Nephron (organoid): ENCODE data around the gene GUK1.

Experiments used
- H3K27ac Mint-ChIP-seq, 3 experiments: 2 replicates each; pipeline ENCODE4 v1.8.0; 2020; ENCODE audit warnings: mixed read lengths in 3 of 3, mild to moderate bottlenecking in 2 of 3, moderate library complexity in 1 of 3
- H3K27me3 Mint-ChIP-seq: 2 replicates; pipeline ENCODE4 v1.8.0; 2021; ENCODE audit warnings: low read depth, mild to moderate bottlenecking, moderate library complexity, mixed read lengths
- H3K36me3 Mint-ChIP-seq: 2 replicates; pipeline ENCODE4 v1.8.0; 2020; ENCODE audit warnings: low read depth, mixed read lengths
- H3K4me1 Mint-ChIP-seq: 2 replicates; pipeline ENCODE4 v1.8.0; 2020; ENCODE audit warnings: mixed read lengths
- H3K4me3 Mint-ChIP-seq, 3 experiments: 2 replicates each; pipeline ENCODE4 v1.8.0; 2020; ENCODE audit warnings: mild to moderate bottlenecking in 3 of 3, mixed read lengths in 3 of 3, moderate library complexity in 2 of 3
- H3K9me3 Mint-ChIP-seq: 2 replicates; pipeline ENCODE4 v1.8.0; 2020; ENCODE audit warnings: mixed read lengths
- CTCF ChIP-seq, 3 experiments: fragments of 200-600 bp; sonication (generic); IDR thresholded peaks; one replicate each; pipeline ENCODE4 v1.5.0; 2021; ENCODE audit warnings: antibody characterized with exemption in 3 of 3; ENCODE audit not compliant: unreplicated experiment in 3 of 3

The GUK1 gene

GRCh38 chr1:228107636-228108035 is 32.4 kb upstream of the GUK1 start:
- TF ChIP-seq CTCF (IDR thresholded peaks at IDR 0.05; ENCODE audit: unreplicated experiment in 3 of 3) = no peak
- Mint-ChIP-seq H3K9me3 (no peaks in the 10 kb centered on the region), H3K36me3 (peaks cover 9% of the 10 kb centered on the region), H3K27me3 (no peaks in the 10 kb centered on the region), H3K4me1 (peaks cover 24% of the 10 kb centered on the region), H3K4me3 (peak overlapping the region; percentile 90 to 98 (median 95)), H3K27ac (no peak overlapping the region)

- Mint-ChIP-seq H3K27me3 (no peaks in the 10 kb centered on the region), H3K27ac (peak overlapping the region in 1 of 3 experiments; percentile 46), H3K36me3 (peaks cover 9% of the 10 kb centered on the region), H3K4me1 (peaks cover 22% of the 10 kb centered on the region), H3K9me3 (no peaks in the 10 kb centered on the region), H3K4me3 (peak overlapping the region; percentile 90 to 98 (median 95))
- TF ChIP-seq CTCF (IDR thresholded peaks at IDR 0.05; ENCODE audit: unreplicated experiment in 3 of 3) = no peak
Measured at GRCh38 chr1:228108055-228108690, 31.9 kb upstream of the GUK1 start.

- no peaks in the 10 kb centered on the region for H3K27me3 Mint-ChIP-seq
- peaks cover 19% of the 10 kb centered on the region for H3K4me1 Mint-ChIP-seq
- H3K9me3 Mint-ChIP-seq = no peaks in the 10 kb centered on the region
- peak overlapping the region; percentile 90 to 98 (median 95) for H3K4me3 Mint-ChIP-seq
- peaks cover 9% of the 10 kb centered on the region for H3K36me3 Mint-ChIP-seq
- no peak for TF ChIP-seq CTCF (IDR thresholded peaks at IDR 0.05; ENCODE audit: unreplicated experiment in 3 of 3)
- peak overlapping the region in 2 of 3 experiments; percentile 77 to 96 for H3K27ac Mint-ChIP-seq
Measured at GRCh38 chr1:228108742-228109072, 31.4 kb upstream of the GUK1 start.

- Mint-ChIP-seq H3K36me3 (peaks cover 9% of the 10 kb centered on the region), H3K27ac (peak within 1 kb of the TSS; percentile 77 to 96 (median 96)), H3K27me3 (no peaks in the 10 kb centered on the region), H3K9me3 (no peaks in the 10 kb centered on the region), H3K4me1 (peaks cover 16% of the 10 kb centered on the region), H3K4me3 (peak within 1 kb of the TSS; percentile 90 to 98 (median 95))
- TF ChIP-seq CTCF (IDR thresholded peaks at IDR 0.05; ENCODE audit: unreplicated experiment in 3 of 3) = no peak
Measured at GRCh38 chr1:228109073-228109961, 30.8 kb upstream of the GUK1 start, which contains the start of gene MRPL55. MRPL55 (minus strand) TSS chr1:228109299; CDS start chr1:228108260, 1,039 bp downstream.

- TF ChIP-seq CTCF (IDR thresholded peaks at IDR 0.05; ENCODE audit: unreplicated experiment in 3 of 3) = no peak
- Mint-ChIP-seq H3K4me1 (peaks cover 13% of the 10 kb centered on the region), H3K27me3 (peaks cover under 1% of the 10 kb centered on the region), H3K4me3 (peak overlapping the region; percentile 90 to 98 (median 95)), H3K9me3 (no peaks in the 10 kb centered on the region), H3K36me3 (peaks cover 9% of the 10 kb centered on the region), H3K27ac (peak overlapping the region; percentile 77 to 96 (median 96))
Measured at GRCh38 chr1:228109962-228110488, 30.1 kb upstream of the GUK1 start.
